ENCODE data around the gene PAPSS1. TPM values are rescaled to one million over a fixed set of nuclear protein-coding genes. Genes with fewer than 3 reads are reported as not detected.

Gene PAPSS1
- total and polyA plus RNA-seq, 2 donors = 44.7 to 62.9 TPM

DNA sequence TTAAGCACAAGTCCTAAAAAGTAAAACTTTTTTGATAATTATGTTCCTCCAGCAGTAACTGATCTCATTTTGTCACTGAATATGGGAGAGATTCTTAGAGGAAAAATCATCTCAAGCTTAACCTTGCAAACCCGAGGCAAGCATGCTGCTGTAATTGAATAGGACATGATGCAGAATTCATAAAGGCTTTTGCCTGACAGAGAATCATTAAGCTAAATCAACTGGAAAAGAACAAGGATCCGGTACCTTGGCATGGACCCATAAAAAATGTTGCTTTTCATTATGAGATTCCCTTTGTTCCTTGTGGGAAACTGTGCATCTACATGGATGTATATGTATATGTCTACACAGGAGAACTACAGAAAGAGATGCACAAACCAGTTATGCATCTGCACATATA, 149.1 kb downstream of the PAPSS1 start:
- no peaks in the 10 kb centered on the region for H3K36me3 ChIP-seq (ENCODE audit: insufficient read depth)
- H3K4me1 ChIP-seq (ENCODE audit: insufficient read depth) = no peaks in the 10 kb centered on the region
- 50% methylated on average over 2 of the region's 2 CpGs for WGBS
- no peak for DNase-seq (ENCODE audit: extremely low spot score)
- H3K4me3 ChIP-seq (ENCODE audit: low read depth, low read length) = no peak overlapping the region
- H3K27ac ChIP-seq (ENCODE audit: low read depth) = no peak overlapping the region

DNA sequence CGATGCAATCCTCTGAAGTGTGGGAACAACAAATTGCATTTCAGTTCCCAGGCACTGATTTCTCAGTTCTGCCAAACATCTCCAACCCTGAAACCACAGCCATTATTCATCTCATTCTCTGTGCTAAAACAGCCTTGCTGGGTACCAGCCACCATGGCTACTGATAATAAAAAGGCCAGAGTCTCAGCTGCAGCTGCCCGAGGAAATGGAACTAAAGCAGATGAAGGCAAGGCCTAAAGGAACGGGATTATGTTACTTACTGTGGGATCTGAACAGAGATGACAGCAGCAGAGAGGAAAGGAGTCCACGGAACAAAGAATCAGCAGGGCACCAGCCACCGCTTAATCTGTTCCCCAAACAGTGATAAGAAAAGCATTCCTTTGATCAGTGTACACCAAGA, 155.7 kb downstream of the PAPSS1 start:
- Histone ChIP-seq H3K27ac (ENCODE audit: low read depth) (no peak overlapping the region), H3K4me3 (ENCODE audit: low read depth, low read length) (no peak overlapping the region), H3K36me3 (ENCODE audit: insufficient read depth) (no peaks in the 10 kb centered on the region), H3K4me1 (ENCODE audit: insufficient read depth) (no peaks in the 10 kb centered on the region)
- 18% methylated on average over 5 of the region's 5 CpGs for WGBS
- no peak for DNase-seq (ENCODE audit: extremely low spot score)

Other genes starting within 250 kb of the PAPSS1 start
- 36.6 TPM for gene SGMS2, start 104.7 kb upstream of the PAPSS1 start, total RNA-seq
- gene SGMS2, start 104.7 kb upstream of the PAPSS1 start, polyA plus RNA-seq = 13.3 TPM
- 16.4 TPM for gene CYP2U1, start 211.3 kb upstream of the PAPSS1 start, total RNA-seq
- 8.9 TPM for gene CYP2U1, start 211.3 kb upstream of the PAPSS1 start, polyA plus RNA-seq

All from urinary bladder (tissue), 4 donors.